Midbrain (tissue), 1 donor: ENCODE measurements around the gene LSMEM2.
"Not testable (repeated sequence)": the region's sequence is repeated elsewhere in the genome, so short reads cannot be mapped to it uniquely, and the experiment has no call there.

ENCODE experiments used
- DNase-seq: peaks from one replicate; lab custom pipeline; 2025; lab: John Stamatoyannopoulos, UW

The LSMEM2 gene

DNA sequence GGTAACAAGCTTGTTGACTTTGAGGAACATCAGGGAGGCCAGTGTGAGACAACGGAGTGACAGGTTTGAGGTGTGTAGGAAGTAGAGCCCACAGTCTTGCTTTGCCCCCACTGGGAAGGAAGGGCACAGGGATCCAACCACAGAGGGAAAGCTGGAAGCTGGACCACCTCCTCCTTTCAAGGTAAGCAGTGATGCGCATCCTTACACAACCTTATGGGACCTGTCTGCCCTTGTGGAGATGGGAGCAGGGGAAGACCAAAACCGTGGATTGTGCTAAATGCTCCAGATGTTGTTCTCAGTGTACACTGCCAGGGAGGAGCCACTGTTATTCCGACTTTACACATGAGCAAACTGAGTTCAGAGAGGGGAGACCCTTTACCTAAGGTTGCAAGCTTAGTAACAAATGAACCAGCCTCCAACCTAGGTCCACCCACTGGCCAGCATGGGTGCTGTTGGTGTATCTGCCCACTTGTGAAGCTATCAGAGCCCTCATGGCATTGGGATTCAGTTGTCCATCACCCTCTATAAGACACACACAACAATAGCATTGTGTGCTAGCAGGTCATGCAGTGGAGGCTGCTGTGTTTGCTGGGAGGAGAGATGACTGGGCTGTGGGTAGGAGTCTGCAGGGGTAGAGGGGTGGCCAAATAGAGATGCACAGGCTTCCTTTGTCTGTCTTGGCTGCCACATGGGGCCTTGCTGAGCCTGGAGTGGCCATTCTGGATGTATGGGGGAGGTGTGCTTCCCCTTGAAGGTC, 586 bp upstream of the LSMEM2 start:
- peak; percentile 67 for DNase-seq

DNA sequence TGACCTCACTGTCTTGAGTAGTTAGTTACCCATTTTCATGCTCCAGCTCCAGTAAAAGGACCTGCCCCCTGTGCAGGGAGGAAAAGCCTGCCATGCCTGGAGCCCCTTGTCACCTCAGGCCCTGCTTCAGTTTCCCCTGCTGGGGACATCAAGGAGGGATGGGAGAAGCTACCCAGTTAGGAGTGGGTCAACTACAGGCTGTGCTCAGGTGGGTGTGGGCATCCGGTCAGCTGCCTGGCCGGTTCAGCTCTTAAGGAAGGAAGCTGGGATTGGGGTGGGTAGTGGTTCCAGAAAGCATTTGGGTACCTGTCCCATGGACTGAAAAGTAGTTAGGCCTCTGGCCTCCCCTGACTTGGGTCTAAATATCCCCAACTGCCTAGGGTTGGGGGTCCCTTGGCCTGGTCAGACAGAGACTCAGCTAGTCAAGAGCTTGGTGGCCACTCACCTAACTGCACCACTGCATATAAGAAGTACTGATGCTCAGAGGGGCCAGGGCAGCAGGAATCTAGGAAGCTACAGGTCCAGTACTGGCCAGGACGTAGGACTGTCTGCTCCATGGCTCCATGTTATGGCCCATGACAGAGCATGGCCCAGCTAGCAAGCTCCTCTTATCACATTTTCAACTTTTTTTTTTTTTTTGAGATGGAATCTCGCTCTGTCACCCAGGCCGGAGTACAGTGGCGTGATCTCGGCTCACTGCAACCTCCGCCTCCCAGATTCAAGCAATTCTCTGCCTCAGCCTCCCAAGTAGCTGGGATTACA, 549 bp downstream of the LSMEM2 start:
- DNase-seq = no peak

DNA sequence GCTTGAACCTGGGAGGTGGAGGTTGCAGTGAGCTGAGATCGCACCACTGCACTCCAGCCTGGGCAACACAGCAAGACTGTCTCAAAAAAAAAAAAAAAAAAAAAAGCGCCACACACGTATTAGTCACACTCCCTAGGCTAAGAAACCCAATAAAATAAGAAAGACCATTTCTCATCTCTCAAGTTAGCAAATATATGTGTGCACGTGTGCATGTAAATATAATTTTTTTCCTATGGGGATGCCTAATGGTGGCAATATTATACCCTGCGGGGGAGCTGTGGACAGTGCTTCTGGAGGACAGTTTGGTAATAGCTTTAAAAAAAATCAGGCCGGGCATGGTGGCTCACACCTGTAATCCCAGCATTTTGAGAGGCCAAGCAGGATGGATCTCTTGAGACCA, 5.2 kb downstream of the LSMEM2 start:
- not testable (repeated sequence) for DNase-seq

DNA sequence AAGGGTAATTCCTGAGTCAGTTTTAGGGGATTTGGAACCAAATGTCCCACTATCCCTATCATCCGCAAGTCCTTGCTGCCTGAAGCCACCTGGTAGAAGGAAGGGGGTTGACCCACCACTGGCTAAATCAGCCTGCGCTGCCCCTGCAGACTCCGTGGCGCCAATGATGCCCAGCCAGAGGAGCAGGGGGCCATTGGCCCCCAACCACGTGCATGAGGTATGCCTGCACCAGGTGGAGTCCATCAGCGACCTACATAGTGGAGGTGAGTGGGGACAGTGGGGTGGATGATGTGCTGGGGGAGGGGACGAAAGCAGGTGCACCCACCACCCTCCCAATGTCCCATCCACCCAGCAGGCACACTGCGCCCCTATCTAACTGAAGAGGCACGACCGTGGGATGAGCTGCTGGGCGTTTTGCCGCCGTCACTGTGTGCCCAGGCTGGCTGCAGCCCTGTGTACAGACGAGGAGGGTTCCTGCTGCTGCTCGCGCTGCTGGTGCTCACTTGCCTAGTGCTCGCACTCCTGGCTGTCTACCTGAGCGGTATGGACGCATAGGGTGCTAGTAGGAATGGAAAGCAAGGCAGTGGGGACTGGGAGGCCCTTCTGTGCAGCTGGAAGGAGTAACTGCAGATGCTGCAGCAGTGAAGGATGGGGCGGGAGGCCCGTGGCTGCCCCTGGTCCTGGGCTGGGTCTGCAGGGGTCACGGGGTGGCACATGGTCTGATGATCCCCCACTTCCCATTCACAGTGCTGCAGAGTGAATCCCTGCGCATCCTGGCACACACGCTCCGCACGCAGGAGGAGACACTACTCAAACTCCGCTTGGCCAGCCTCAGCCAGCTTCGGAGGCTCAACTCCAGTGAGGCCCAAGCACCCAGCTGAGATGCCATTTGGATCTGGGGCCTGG, 7.7 kb downstream of the LSMEM2 start:
- no peak for DNase-seq

DNA sequence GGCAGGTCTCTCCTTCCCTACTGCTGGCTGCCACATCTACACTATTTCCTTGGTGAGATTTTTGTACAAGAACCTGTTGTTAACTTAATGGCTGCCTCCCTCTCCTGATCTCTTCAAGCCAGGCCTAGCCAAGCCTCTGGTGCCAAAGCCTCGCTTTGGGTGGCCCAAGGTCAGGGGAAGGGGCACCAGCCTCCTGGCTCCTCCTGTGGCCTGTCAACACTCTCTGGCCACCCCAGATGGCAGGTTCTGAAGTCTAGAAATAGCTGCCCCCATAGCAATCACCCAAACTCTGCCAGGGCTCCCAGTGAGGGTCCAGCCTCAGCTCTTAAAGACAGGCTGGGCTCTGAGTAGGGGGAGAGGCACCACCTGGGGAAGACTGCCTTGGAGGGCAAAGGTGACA, 8.4 kb downstream of the LSMEM2 start:
- DNase-seq = no peak

DNA sequence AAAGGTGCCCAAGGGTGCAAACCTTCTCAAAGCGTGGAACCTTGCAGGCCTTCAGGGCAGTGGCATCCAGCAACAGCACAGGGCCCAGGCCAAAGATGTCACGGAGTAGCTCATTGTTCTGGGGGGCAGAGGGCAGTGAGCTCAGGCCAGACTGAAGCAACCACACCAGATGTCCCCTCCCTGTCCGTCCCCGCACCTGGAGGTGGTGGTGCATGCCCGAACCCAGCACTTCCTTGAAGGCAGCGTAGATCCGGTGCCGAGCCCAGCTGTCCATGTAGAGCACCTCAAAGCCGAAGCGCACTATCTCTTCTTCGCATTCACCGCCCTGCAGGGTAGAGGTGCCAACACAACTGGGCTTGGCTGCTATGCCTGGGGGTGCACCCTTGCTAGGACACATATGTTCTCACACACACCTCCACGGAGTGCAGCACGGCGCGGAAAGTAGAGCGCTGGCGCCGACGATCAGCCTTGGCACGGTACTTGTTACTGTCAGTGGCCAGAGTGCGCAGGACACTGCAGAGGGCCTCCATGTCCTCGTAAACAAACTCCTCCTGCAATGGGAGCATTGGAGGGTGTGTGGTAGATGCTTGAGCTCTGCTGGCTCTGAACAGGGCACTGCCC, 9.6 kb downstream of the LSMEM2 start:
- no peak for DNase-seq

DNA sequence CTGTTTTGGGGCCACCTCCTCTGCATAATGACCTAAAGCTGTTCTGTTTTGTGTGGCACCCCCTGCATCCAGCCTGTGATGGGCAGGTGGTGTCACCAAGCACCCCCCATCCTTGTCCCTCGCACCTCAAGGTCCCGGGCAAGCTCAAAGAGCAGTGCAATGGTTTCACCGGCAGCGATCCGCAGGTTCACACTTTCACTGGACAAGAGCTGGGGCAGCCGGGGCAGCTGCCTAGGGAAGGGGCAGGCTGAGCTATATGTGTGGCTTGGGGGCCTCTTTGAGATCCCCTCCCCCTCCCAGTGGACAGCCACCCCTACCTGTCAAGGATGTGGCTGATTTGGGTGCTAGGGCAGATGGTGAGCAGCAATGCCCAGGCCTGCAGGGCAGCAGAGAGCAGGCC, 10.2 kb downstream of the LSMEM2 start:
- no peak for DNase-seq

DNA sequence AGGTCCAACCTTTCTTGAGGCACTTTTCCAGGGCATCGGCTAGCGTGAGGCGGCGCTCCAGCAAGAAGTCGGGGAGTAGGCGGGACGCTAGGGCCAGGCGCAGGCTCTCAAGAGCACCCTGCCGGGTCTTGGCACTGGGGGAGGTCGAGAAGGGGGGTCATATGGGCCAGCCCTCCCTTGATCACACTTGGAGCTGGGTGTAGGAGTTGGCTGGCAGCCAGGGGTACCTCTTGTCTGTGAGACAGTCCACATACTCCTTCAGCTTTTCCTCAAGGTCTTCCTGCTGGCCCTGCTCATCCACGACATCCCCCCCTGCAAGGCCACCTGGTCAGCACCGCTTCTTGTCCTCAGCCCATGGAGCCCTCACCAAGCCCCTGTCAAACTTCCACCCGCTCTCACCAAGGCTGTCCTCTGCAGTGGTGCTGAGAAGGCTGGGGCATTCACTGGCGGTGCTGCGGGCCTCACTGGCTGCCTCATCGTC, 11.3 kb downstream of the LSMEM2 start:
- DNase-seq = no peak

DNA sequence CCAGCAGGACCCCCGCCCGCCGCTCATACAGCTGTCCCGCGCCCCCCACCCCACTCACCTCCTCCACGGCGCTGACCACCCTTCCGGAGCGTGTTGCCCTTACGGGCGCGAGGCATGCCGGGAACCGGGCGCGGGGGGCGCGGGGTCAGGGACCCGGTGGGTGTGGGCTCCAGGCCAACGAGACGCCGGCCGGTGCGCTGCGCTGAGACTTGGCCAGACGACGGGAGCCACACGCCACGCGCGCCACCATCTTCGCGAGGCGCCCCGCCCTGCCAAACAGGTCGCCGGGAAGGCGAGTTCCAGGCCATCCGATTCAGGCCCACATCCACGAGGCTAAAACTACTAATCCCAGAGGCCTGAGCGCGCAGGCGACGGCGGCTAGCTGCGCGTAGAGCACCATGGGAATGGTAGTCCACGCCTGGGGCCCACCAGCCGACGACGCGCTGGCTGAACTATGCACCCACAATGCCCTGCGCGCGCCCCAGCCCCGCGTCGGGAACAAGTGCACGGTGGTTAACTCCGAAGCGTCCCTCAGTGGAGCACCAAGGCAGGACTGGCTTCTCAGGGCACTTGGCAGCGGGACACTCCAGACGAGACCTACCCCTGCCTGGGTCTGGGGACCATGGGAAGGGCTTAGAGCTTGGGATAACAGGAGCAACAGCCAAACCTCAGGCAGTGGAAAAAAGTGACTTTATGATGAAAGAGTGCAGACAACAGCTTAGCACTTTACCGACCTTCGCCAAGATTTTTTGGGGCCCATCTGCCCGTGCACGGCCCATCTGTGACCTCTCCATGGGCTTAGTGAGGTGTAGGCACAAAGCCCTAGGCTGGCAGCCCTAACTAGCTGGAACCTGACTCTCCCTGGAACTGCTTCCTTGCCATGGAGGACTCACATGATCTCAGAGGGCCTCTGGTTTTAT, 13.5 kb downstream of the LSMEM2 start, which contains the start of gene IFRD2:
Gene IFRD2 (minus strand): TSS at position 271 of the 920 bp plus-strand sequence. CDS start 155 bp downstream, at position 116.
- DNase-seq = peak; percentile 99

DNA sequence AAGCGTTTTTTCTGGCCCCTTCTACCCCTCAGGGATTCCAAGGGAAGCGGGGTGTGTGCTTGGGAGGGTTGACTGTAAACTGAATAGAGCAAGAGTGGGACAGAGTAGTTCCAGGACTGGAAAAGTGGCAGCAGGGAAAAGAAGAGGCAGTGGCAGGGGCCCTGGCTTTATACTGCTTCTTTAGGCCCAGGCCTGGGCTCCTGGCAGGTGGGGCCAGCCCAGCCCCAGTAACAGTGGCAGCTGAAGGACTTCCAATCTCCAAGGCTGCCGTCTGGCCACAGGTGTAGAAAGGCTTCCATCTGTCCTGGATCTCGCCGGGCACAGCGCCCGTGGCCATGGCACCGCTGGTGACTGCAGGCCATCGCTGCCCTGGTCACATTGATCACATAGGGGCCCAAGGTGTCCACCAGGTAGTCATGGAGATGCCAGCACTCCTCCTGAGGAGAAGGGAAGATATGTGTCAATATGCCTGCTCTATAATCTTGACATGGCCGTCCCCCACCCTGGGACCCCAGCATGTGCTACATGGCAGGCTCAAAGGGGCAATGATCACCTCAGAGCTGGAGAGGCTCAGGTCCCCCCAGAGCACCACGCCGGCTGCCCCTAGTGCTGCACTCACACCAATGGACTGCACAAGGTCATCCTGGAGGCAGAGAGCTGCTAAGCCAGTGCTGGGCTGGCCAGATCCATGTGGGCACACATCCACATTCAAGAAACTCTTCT, 14.4 kb downstream of the LSMEM2 start:
- no peak for DNase-seq

DNA sequence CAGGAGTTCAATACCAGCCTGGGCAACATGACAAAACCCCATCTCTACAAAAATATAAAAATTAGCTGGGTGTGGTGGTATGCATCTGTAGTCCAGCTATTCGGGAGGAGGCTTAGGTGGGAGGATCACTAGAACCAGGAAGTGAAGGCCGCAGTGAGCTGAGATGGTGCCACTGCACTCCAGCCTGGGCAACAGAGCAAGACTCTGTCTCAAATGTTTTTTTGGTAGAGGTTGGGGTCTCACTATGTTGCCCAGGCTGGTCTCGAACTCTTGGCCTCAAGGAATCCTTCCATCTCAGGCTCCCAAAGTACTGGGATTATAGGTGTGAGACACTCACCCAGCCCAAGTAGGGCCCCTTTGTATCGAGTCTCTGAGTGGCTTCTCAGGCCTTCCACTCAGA, 15.2 kb downstream of the LSMEM2 start:
- no peak for DNase-seq

DNA sequence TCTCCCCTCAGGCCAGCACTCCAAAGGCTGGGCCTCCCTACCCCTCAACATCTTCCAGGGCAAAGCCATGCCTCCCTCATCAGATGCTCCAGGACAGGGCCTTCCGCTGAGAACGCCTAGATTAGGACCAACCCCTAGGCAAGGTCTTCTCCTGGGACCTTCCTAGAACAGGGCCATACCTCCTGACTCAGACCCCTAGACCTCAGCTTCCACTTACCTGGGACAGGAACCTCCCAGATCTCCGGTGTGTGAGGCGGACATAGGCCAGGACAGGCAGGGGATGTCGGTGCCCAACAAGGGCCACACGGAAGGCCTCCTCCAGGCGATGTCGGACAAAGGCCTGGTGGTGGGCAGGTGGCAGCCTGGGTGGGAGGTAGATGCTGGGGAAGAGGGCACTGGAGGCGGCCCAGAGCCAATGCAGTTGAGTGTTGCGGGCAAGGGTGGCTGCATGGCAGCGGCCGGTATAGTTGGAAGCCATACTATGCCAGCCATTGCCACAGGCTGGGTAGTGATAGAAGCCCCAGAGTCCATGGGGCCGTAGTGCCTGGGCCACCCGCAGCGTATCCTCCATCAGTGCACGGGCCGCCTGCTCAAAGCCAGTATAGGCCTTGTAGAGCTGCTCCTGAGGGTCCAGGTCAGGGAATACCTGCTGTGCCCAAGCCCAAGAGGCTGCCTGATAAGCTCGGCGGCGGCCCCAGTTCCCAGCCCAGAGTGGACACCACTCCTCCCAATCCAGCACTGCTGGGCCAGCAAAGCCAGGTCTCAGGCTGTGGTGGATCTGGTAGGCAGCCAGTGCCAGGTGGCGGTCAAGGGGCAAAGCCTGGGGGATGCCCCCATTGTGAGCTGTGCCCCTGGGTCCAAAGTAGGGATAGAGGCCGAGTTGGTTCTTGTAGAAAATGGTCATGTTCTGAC, 15.9 kb downstream of the LSMEM2 start:
- DNase-seq = no peak

DNA sequence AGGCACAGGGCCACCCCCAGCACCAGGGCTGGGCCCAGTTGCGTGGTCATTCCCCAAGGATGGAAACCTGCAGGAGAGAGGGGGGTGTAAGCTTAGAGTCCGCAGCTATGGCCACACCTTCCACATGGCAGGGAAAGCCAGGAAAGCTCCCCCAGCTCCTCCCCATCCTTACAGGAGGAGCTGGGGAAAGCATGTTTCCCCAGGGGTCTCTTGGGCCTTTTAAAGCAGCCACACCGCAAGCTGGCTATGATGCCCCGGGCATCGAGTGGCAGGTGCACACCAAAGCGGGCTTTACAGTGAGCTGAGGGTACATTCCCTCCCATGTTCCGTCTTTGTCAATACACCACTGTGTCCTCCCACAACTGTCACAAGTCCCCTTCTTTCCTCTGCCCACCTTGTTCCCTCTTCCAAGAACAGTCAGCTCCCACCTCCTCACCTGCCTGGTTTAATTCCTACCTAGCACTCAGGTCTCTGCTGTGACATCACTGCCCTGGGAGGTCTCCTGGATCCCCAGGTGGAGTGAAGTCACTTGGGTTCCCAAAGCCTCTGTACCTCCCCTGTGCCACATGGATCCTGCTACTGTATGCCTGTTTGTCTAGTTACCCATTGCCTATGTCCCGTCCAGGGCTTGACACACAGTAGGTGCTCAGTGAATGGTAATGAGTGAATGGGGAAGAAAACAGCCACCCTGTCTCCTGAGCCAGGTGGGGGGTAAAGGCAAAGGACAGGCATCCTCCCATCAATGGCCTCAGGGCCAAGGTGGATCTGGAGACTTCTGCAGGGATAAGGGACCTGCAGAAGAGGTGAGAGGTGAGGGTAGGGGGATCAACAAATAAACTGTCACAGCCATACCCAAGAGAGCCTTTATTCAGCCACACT, 16.9 kb downstream of the LSMEM2 start:
- no peak for DNase-seq

DNA sequence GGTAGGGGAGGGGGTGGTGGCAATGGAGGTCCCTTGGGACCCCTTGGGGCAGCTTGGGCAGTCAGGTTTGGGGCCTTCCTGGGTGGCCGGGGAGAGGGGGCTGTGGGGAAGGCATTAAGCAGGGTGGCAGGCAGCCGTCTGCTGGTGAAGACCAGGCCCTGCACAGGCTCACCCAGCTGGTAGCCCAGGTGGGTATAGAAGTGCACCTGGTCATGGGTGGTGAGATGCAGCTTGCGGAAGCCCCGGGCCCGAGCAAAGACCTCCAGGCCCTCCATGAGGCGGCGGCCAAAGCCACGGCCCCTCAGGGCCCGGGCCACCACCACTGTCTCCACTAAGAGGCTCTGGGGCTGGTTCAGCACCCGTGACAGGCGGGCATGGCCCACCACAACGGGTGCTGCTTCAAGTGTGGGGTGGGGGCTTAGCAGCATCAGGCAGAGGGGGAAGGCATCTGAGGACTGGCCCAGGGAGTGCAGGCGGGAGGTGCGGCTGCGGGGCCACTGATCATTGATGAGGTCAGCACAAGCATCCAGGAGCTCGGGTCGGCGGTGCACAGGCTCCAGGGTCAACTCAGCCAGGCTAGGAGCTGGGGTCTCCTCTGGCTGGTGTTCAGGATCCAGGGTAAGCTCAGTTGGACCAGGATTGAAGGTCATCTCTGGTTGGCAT, 18.0 kb downstream of the LSMEM2 start:
- no peak for DNase-seq

DNA sequence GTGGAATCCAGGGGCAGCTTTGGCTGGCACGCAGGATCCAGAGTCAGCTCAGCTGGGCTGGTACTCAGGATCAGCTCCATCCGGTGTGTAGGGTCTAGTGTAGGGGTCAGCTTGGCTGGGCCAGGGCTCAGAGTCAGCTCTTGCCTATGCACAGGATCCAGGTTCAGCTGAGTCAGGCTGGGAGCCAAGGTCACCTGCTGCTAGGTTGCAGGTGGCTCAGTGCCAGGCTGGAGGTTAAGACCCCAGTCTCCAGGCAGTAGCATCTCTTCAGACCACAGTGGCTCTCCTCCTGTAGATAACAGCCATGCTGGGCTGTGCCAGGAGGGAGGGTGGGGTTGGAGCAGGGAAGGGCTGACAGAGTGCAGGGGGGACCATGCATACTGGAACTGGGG, 18.5 kb downstream of the LSMEM2 start:
- no peak for DNase-seq

DNA sequence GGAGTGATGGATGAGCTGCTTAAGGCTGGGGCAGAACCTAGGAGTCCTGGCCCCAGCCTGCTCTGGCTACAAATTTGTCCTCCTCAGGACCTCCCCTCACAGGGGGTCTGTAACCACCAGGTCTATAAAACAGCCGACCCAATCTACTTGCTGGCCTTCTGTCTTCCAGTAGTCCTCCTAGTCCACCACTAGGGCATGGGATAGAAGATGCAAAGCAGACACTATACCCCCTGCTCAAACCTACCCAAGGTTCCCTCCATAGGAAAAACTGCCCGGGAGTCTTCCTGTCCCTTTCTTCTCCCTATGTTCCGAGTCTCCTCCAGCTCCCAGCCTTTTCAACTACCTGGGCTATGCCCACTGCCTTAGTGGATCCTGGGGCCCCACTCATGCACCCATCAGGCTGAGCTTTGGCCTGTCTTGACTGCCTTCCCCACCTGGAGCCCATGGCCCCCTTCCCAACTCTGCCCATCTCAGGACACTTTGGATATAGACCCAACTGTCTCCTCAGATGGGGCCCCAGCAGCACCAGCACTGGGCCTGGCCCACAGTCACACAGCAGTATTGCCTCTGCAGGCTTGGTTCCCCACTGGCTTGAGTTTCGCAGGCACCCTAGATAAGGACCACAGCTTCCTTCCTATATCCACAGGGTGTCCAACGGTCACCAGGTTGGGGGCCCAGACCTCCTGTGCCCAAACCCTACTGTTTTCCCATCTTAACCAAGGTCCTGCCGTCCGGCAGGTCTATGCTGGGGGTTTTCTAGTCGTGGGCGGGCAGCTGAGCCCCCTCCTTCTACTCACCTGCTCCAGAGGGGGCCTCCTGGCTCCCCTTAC, 19.2 kb downstream of the LSMEM2 start:
- no peak for DNase-seq
